WTC11 (cell line): ENCODE data around the gene PABPN1L. TPM values are rescaled to one million over a fixed set of nuclear protein-coding genes. Genes with fewer than 3 reads are reported as not detected.

Source experiments
- ATAC-seq: fragments of 200-7000 bp; cut with Tn5 transposase; 2 replicates; pipeline ENCODE4 v1.10.0; 2021; ENCODE audit warnings: mild to moderate bottlenecking, moderate library complexity
- CTCF ChIA-PET: fragments of 300-600 bp; sonication (Branson Sonifier 250); formaldehyde crosslinking; loops from one replicate; lab custom pipeline; 2021; ENCODE audit warnings: antibody characterized with exemption; lab: Charles Lee
- POLR2A ChIA-PET: fragments of 350-600 bp; sonication (Branson Sonifier 250); formaldehyde crosslinking; loops from one replicate; lab custom pipeline; 2021; ENCODE audit warnings: antibody characterized with exemption; lab: Charles Lee
- DNase-seq: peaks from one replicate; pipeline ENCODE4 v3.0.0; 2021; ENCODE audit warnings: low spot score
- H3K27ac Mint-ChIP-seq: 2 replicates; pipeline ENCODE4 v1.8.0; 2021; ENCODE audit warnings: mixed read lengths
- H3K27me3 Mint-ChIP-seq: 2 replicates; pipeline ENCODE4 v1.8.0; 2021; ENCODE audit warnings: low read depth, mild to moderate bottlenecking, moderate library complexity, mixed read lengths
- H3K36me3 Mint-ChIP-seq: 2 replicates; pipeline ENCODE4 v1.8.0; 2021; ENCODE audit warnings: mixed read lengths
- H3K4me1 Mint-ChIP-seq: 2 replicates; pipeline ENCODE4 v1.8.0; 2022; ENCODE audit warnings: mixed read lengths
- H3K4me3 Mint-ChIP-seq: 2 replicates; pipeline ENCODE4 v1.8.0; 2021; ENCODE audit warnings: mild to moderate bottlenecking, moderate library complexity, mixed read lengths
- H3K9me3 Mint-ChIP-seq: 2 replicates; pipeline ENCODE4 v1.8.0; 2021; ENCODE audit warnings: mixed read lengths
- CREM ChIP-seq: sonication (generic); formaldehyde crosslinking; IDR thresholded peaks from 2 replicates; pipeline ENCODE4 v1.8.1; 2022; ENCODE audit warnings: mild to moderate bottlenecking, missing genetic modification reagents, moderate library complexity
- ELF4 ChIP-seq: sonication (generic); formaldehyde crosslinking; IDR thresholded peaks from 2 replicates; pipeline ENCODE4 v1.8.1; 2022; ENCODE audit warnings: low read depth, mild to moderate bottlenecking, moderate library complexity, missing genetic modification reagents
- EMX1 ChIP-seq: fragments of 250-450 bp; sonication (Bioruptor Pico); IDR thresholded peaks from 2 replicates; pipeline ENCODE4 v1.8.0; 2021; ENCODE audit warnings: mild to moderate bottlenecking
- FOXJ3 ChIP-seq: sonication (generic); formaldehyde crosslinking; IDR thresholded peaks from 2 replicates; pipeline ENCODE4 v1.9.0; 2021; ENCODE audit warnings: missing genetic modification reagents, mild to moderate bottlenecking, borderline replicate concordance
- JAZF1 ChIP-seq: fragments of 250-450 bp; sonication (Bioruptor Pico); IDR thresholded peaks from 2 replicates; pipeline ENCODE4 v1.9.0; 2021; ENCODE audit warnings: moderate library complexity, mild to moderate bottlenecking, inconsistent platforms
- MXD4 ChIP-seq: fragments of 250-450 bp; sonication (Bioruptor Pico); IDR thresholded peaks from 2 replicates; pipeline ENCODE4 v1.8.0; 2021; ENCODE audit warnings: mild to moderate bottlenecking, moderate library complexity, borderline replicate concordance
- MYBL2 ChIP-seq: sonication (generic); formaldehyde crosslinking; IDR thresholded peaks from 2 replicates; pipeline ENCODE4 v1.8.1; 2023; ENCODE audit warnings: mild to moderate bottlenecking, moderate library complexity, missing genetic modification reagents
- OVOL2 ChIP-seq: fragments of 250-450 bp; sonication (Bioruptor Pico); IDR thresholded peaks from 2 replicates; pipeline ENCODE4 v1.9.0; 2021; ENCODE audit warnings: mild to moderate bottlenecking, borderline replicate concordance
- RELA ChIP-seq: sonication (generic); formaldehyde crosslinking; IDR thresholded peaks from 2 replicates; pipeline ENCODE4 v1.8.1; 2022; ENCODE audit warnings: missing genetic modification reagents, mild to moderate bottlenecking, borderline replicate concordance
- SMAD3 ChIP-seq: sonication (generic); formaldehyde crosslinking; IDR thresholded peaks from 2 replicates; pipeline ENCODE4 v1.8.0; 2022; ENCODE audit warnings: missing genetic modification reagents, mild to moderate bottlenecking, borderline replicate concordance
- SMAD4 ChIP-seq: sonication (generic); formaldehyde crosslinking; IDR thresholded peaks from 2 replicates; pipeline ENCODE4 v1.8.0; 2022; ENCODE audit warnings: mild to moderate bottlenecking, missing genetic modification reagents
- SOX15 ChIP-seq: fragments of 250-450 bp; sonication (Bioruptor Pico); IDR thresholded peaks from 2 replicates; pipeline ENCODE4 v1.9.0; 2021; ENCODE audit warnings: mild to moderate bottlenecking
- USF1 ChIP-seq: sonication (generic); formaldehyde crosslinking; IDR thresholded peaks from 2 replicates; pipeline ENCODE4 v1.8.0; 2022; ENCODE audit warnings: mild to moderate bottlenecking, missing genetic modification reagents
- ZBTB43 ChIP-seq: sonication (generic); formaldehyde crosslinking; IDR thresholded peaks from 2 replicates; pipeline ENCODE4 v1.8.1; 2023; ENCODE audit warnings: mild to moderate bottlenecking, missing genetic modification reagents
- ZNF232 ChIP-seq: sonication (generic); formaldehyde crosslinking; IDR thresholded peaks from 2 replicates; pipeline ENCODE4 v1.8.0; 2022; ENCODE audit warnings: mild to moderate bottlenecking, missing genetic modification reagents
- ZNF317 ChIP-seq: sonication (generic); formaldehyde crosslinking; IDR thresholded peaks from 2 replicates; pipeline ENCODE4 v1.8.1; 2023; ENCODE audit warnings: low read depth, mild to moderate bottlenecking, moderate library complexity, missing genetic modification reagents, borderline replicate concordance
- ZNF512 ChIP-seq: sonication (generic); formaldehyde crosslinking; IDR thresholded peaks from 2 replicates; pipeline ENCODE4 v1.8.1; 2022; ENCODE audit warnings: missing genetic modification reagents, borderline replicate concordance
- ZNF671 ChIP-seq: fragments of 250-450 bp; sonication (Bioruptor Pico); IDR thresholded peaks from 2 replicates; pipeline ENCODE4 v1.8.0; 2021; ENCODE audit warnings: mild to moderate bottlenecking
- total RNA-seq: library from RNA; stranded (reverse); gene quantifications from 3 replicates; pipeline ENCODE4 v1.2.3, GENCODE V29; 2021
- TF ChIP-seq, protein P1 (sequence below): sonication (generic); formaldehyde crosslinking; IDR thresholded peaks from 2 replicates; pipeline ENCODE4 v1.8.0; 2023; ENCODE audit warnings: mild to moderate bottlenecking, missing genetic modification reagents
- TF ChIP-seq, protein P2 (sequence below): sonication (generic); formaldehyde crosslinking; IDR thresholded peaks from 2 replicates; pipeline ENCODE4 v1.8.1; 2023; ENCODE audit warnings: mild to moderate bottlenecking, missing genetic modification reagents, borderline replicate concordance
- TF ChIP-seq, protein P3 (sequence below): sonication (generic); formaldehyde crosslinking; IDR thresholded peaks from 2 replicates; pipeline ENCODE4 v1.8.0; 2022; ENCODE audit warnings: mild to moderate bottlenecking, missing genetic modification reagents

The PABPN1L gene
- total RNA-seq, 1 experiment from 2014 or later = not detected

GRCh38 chr16:88827727-88828126 is 38.7 kb downstream of the PABPN1L start:
- Mint-ChIP-seq H3K9me3 (no peaks in the 10 kb centered on the region), H3K27me3 (no peaks in the 10 kb centered on the region), H3K27ac (no peak overlapping the region), H3K4me3 (no peak overlapping the region), H3K4me1 (no peaks in the 10 kb centered on the region), H3K36me3 (no peaks in the 10 kb centered on the region)
- no peak for ATAC-seq
- DNase-seq = no peak
- POLR2A ChIA-PET = no interaction called here
- CTCF ChIA-PET = interaction anchor here (1.4 to 1.7 kb wide), 2 partner anchors 11 to 91 kb away, joined by 7 to 8 read pairs; no protein-coding TSS in a partner anchor
- no peak for TF ChIP-seq ZNF512 (CRISPR knock-in tag)
- no peak for TF ChIP-seq ZNF317
- no peak for TF ChIP-seq JAZF1 (CRISPR knock-in tag)
- no peak for TF ChIP-seq MXD4 (CRISPR knock-in tag)
- TF ChIP-seq FOXJ3 = no peak
- TF ChIP-seq, protein P1, sequence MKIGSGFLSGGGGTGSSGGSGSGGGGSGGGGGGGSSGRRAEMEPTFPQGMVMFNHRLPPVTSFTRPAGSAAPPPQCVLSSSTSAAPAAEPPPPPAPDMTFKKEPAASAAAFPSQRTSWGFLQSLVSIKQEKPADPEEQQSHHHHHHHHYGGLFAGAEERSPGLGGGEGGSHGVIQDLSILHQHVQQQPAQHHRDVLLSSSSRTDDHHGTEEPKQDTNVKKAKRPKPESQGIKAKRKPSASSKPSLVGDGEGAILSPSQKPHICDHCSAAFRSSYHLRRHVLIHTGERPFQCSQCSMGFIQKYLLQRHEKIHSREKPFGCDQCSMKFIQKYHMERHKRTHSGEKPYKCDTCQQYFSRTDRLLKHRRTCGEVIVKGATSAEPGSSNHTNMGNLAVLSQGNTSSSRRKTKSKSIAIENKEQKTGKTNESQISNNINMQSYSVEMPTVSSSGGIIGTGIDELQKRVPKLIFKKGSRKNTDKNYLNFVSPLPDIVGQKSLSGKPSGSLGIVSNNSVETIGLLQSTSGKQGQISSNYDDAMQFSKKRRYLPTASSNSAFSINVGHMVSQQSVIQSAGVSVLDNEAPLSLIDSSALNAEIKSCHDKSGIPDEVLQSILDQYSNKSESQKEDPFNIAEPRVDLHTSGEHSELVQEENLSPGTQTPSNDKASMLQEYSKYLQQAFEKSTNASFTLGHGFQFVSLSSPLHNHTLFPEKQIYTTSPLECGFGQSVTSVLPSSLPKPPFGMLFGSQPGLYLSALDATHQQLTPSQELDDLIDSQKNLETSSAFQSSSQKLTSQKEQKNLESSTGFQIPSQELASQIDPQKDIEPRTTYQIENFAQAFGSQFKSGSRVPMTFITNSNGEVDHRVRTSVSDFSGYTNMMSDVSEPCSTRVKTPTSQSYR (CRISPR knock-in tag) = no peak
- TF ChIP-seq MYBL2 = no peak
- no peak for TF ChIP-seq ZNF232
- no peak for TF ChIP-seq SOX15 (CRISPR knock-in tag)

- Mint-ChIP-seq H3K4me1 (no peaks in the 10 kb centered on the region), H3K27me3 (no peaks in the 10 kb centered on the region), H3K9me3 (no peaks in the 10 kb centered on the region), H3K27ac (no peak overlapping the region), H3K4me3 (no peak overlapping the region), H3K36me3 (no peaks in the 10 kb centered on the region)
- ATAC-seq = no peak
- DNase-seq = no peak
- POLR2A ChIA-PET = no interaction called here
- CTCF ChIA-PET = interaction anchor here (0.6 to 1.7 kb wide), 4 partner anchors 10 to 89 kb away, joined by 3 to 7 read pairs (median 4); no protein-coding TSS in a partner anchor
- no peak for TF ChIP-seq ZNF671 (CRISPR knock-in tag)
- TF ChIP-seq EMX1 (CRISPR knock-in tag) = no peak
- no peak for TF ChIP-seq ZBTB43 (CRISPR knock-in tag)
- no peak for TF ChIP-seq ZNF232
- no peak for TF ChIP-seq CREM (CRISPR knock-in tag)
- TF ChIP-seq USF1 (CRISPR knock-in tag) = no peak
- TF ChIP-seq ELF4 (CRISPR knock-in tag) = no peak
- TF ChIP-seq, protein P2, sequence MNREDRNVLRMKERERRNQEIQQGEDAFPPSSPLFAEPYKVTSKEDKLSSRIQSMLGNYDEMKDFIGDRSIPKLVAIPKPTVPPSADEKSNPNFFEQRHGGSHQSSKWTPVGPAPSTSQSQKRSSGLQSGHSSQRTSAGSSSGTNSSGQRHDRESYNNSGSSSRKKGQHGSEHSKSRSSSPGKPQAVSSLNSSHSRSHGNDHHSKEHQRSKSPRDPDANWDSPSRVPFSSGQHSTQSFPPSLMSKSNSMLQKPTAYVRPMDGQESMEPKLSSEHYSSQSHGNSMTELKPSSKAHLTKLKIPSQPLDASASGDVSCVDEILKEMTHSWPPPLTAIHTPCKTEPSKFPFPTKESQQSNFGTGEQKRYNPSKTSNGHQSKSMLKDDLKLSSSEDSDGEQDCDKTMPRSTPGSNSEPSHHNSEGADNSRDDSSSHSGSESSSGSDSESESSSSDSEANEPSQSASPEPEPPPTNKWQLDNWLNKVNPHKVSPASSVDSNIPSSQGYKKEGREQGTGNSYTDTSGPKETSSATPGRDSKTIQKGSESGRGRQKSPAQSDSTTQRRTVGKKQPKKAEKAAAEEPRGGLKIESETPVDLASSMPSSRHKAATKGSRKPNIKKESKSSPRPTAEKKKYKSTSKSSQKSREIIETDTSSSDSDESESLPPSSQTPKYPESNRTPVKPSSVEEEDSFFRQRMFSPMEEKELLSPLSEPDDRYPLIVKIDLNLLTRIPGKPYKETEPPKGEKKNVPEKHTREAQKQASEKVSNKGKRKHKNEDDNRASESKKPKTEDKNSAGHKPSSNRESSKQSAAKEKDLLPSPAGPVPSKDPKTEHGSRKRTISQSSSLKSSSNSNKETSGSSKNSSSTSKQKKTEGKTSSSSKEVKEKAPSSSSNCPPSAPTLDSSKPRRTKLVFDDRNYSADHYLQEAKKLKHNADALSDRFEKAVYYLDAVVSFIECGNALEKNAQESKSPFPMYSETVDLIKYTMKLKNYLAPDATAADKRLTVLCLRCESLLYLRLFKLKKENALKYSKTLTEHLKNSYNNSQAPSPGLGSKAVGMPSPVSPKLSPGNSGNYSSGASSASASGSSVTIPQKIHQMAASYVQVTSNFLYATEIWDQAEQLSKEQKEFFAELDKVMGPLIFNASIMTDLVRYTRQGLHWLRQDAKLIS (CRISPR knock-in tag) = no peak
- TF ChIP-seq OVOL2 (CRISPR knock-in tag) = no peak
- TF ChIP-seq SMAD3 (CRISPR knock-in tag) = no peak
- TF ChIP-seq, protein P3, sequence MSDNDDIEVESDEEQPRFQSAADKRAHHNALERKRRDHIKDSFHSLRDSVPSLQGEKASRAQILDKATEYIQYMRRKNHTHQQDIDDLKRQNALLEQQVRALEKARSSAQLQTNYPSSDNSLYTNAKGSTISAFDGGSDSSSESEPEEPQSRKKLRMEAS (CRISPR knock-in tag) = no peak
- no peak for TF ChIP-seq RELA
- no peak for TF ChIP-seq SMAD4 (CRISPR knock-in tag)
- no peak for TF ChIP-seq MXD4 (CRISPR knock-in tag)
Observed at GRCh38 chr16:88826070-88826840, 40.2 kb downstream of the PABPN1L start.
